22Rv1 (cell line): ENCODE measurements around the gene MMAB.

Experiments used
- H3K27ac ChIP-seq: fragments of 450-650 bp; 2 replicates; pipeline ENCODE4 v1.5.1; 2017
- CTCF ChIP-seq: fragments of 450-650 bp; IDR thresholded peaks from 2 replicates; pipeline ENCODE4 v1.5.1; 2017; ENCODE audit warnings: mild to moderate bottlenecking
- ZFX ChIP-seq: fragments of 450-650 bp; IDR thresholded peaks from 2 replicates; pipeline ENCODE4 v1.6.1; 2017; ENCODE audit warnings: antibody characterized with exemption, borderline replicate concordance

MMAB gene

GRCh38 chr12:109613649-109614455 lies 40.5 kb upstream of the MMAB start:
- TF ChIP-seq CTCF (no peak), ZFX (no peak)
- no peak overlapping the region for H3K27ac ChIP-seq

- TF ChIP-seq ZFX (no peak), CTCF (peak; percentile 56)
- no peak overlapping the region for H3K27ac ChIP-seq
Observed at GRCh38 chr12:109612975-109613502, 39.7 kb upstream of the MMAB start.

DNA sequence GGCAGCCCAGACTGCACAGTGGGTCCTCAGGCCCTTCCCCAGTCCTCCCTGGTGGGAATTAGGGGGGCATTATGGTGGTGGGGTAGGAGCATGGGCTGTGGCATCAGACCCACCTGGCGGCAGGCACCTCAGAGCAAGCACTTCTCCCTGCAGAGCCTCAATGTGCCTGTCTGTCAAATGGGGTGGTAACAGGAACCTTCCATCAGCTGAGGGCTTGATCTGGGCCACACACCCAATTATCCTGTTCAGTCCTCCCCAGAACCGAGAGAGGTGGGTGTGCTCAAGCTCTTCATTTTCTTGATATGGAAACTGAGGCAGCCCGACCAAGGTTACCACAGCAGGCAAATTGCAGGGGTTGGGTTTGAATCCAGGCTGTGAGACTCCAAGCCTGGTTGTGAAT lies 38.7 kb upstream of the MMAB start:
- TF ChIP-seq ZFX (no peak), CTCF (no peak)
- H3K27ac ChIP-seq: no peak overlapping the region

GRCh38 chr12:109611223-109611622 lies 37.9 kb upstream of the MMAB start:
- H3K27ac ChIP-seq: no peak overlapping the region
- TF ChIP-seq CTCF: no peak
- no peak for TF ChIP-seq ZFX

DNA sequence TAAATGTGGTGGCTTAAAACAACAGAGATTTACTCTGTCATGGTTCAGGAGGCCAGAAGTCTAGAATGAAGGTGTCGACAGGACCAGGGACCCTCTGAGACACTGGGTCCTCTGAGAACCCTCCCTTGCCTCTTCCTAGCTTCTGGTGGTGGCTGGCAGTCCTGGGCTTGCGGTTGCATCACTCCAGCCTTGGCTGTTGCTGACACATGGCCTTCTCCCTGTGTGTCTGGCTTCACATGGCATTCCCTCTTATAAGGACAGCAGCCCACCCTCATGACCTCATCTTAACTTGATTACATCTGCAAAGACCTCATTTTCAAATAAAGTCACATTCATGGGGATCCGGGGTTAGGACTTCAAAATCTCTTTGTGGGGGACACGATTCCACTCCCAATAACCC lies 37.2 kb upstream of the MMAB start:
- H3K27ac ChIP-seq: no peak overlapping the region
- TF ChIP-seq CTCF (no peak), ZFX (no peak)

DNA sequence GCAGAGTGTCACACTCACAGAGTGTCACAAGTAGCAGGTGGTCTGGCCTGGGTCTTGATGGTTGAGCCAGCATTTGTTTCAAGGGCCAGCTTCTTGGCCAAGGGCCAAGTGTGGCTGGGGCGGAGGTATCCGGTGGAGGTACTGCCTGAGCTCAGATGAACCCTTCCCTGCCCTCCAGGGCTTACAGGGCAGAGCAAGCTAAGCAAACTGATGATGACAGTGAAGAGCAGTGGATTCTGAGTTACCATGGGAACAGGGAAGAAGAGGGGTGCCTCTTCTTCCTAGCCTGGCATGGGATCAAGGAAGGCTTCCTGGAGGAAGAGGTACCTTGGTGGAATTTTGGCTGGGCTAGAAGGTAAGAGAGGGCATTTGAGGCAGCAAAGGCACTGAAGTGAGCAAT lies 36.0 kb upstream of the MMAB start:
- H3K27ac ChIP-seq: no peak overlapping the region
- TF ChIP-seq ZFX (no peak), CTCF (no peak)

DNA sequence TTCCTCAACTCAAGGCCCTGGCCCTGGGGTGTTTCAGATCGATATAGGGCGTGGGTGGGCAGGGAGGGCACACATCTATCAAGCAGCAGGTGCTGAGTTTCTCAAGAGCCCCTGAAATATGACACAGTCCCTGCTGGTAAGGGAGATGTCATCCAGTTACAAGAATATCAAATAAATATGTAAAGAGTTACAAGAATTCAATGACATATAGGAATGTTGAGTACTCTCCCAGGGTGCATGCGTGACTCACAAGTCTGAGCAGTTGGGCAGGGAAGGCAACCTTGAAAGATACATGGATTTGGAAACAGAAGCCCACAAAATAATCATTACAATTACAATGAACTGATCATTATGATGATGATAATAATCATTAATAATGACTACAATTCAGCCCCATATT lies 35.5 kb upstream of the MMAB start:
- TF ChIP-seq CTCF (no peak), ZFX (no peak)

More for the DNA sequence above, 35.5 kb upstream of the MMAB start:
- H3K27ac ChIP-seq: no peak overlapping the region
